Measurements from ENCODE around the gene ANXA2. TPM values are rescaled to one million over a fixed set of nuclear protein-coding genes. Genes with fewer than 3 reads are reported as not detected.

The ANXA2 gene
- polyA plus RNA-seq, 1 donor = 650 TPM

- H3K4me3 ChIP-seq (ENCODE audit: low read length) = no peak overlapping the region
- no peaks in the 10 kb centered on the region for H3K9me3 ChIP-seq (ENCODE audit: control insufficient read depth, low read depth, low read length)
- H3K36me3 ChIP-seq (ENCODE audit: control insufficient read depth, insufficient read depth, low read length) = peaks cover 20% of the 10 kb centered on the region
- H3K27ac ChIP-seq (ENCODE audit: low read length) = peak overlapping the region; percentile 93
- no peaks in the 10 kb centered on the region for H3K27me3 ChIP-seq (ENCODE audit: control insufficient read depth, insufficient read depth, low read length)
- WGBS (ENCODE audit: insufficient coverage, low lambda C conversion rate) = no CpG with 5 or more reads among the region's 4 CpGs
- peak; percentile 42 to 82 for DNase-seq
- H3K4me1 ChIP-seq (ENCODE audit: control insufficient read depth, insufficient read depth, low read length) = peaks cover 76% of the 10 kb centered on the region
Measured at GRCh38 chr15:60391722-60392315, 6.0 kb downstream of the ANXA2 start.

- Histone ChIP-seq H3K36me3 (ENCODE audit: control insufficient read depth, insufficient read depth, low read length) (peaks cover 17% of the 10 kb centered on the region), H3K4me3 (ENCODE audit: low read length) (no peak overlapping the region), H3K9me3 (ENCODE audit: control insufficient read depth, low read depth, low read length) (no peaks in the 10 kb centered on the region), H3K27ac (ENCODE audit: low read length) (peak overlapping the region; percentile 93), H3K27me3 (ENCODE audit: control insufficient read depth, insufficient read depth, low read length) (no peaks in the 10 kb centered on the region), H3K4me1 (ENCODE audit: control insufficient read depth, insufficient read depth, low read length) (peaks cover 69% of the 10 kb centered on the region)
- DNase-seq = peak; percentile 86 to 96
- WGBS (ENCODE audit: insufficient coverage, low lambda C conversion rate) = no CpG with 5 or more reads among the region's 6 CpGs
Measured at GRCh38 chr15:60390871-60391501, 6.8 kb downstream of the ANXA2 start.

- H3K9me3 ChIP-seq (ENCODE audit: control insufficient read depth, low read depth, low read length) = no peaks in the 10 kb centered on the region
- no peak for DNase-seq
- H3K27ac ChIP-seq (ENCODE audit: low read length) = peak overlapping the region; percentile 93
- peaks cover 12% of the 10 kb centered on the region for H3K36me3 ChIP-seq (ENCODE audit: control insufficient read depth, insufficient read depth, low read length)
- WGBS (ENCODE audit: insufficient coverage, low lambda C conversion rate) = 89% methylated on average over 3 of the region's 6 CpGs
- no peak overlapping the region for H3K4me3 ChIP-seq (ENCODE audit: low read length)
- H3K4me1 ChIP-seq (ENCODE audit: control insufficient read depth, insufficient read depth, low read length) = peaks cover 61% of the 10 kb centered on the region
- no peaks in the 10 kb centered on the region for H3K27me3 ChIP-seq (ENCODE audit: control insufficient read depth, insufficient read depth, low read length)
Measured at GRCh38 chr15:60390231-60390630, 7.6 kb downstream of the ANXA2 start.

- H3K27ac ChIP-seq (ENCODE audit: low read length) = peak overlapping the region; percentile 93
- 0% methylated on average over 1 of the region's 8 CpGs for WGBS (ENCODE audit: insufficient coverage, low lambda C conversion rate)
- H3K4me3 ChIP-seq (ENCODE audit: low read length) = no peak overlapping the region
- H3K4me1 ChIP-seq (ENCODE audit: control insufficient read depth, insufficient read depth, low read length) = peaks cover 54% of the 10 kb centered on the region
- H3K9me3 ChIP-seq (ENCODE audit: control insufficient read depth, low read depth, low read length) = no peaks in the 10 kb centered on the region
- no peaks in the 10 kb centered on the region for H3K27me3 ChIP-seq (ENCODE audit: control insufficient read depth, insufficient read depth, low read length)
- DNase-seq = peak in 1 of 2 donors; percentile 66
- peaks cover 9% of the 10 kb centered on the region for H3K36me3 ChIP-seq (ENCODE audit: control insufficient read depth, insufficient read depth, low read length)
Measured at GRCh38 chr15:60389261-60390077, 8.3 kb downstream of the ANXA2 start.

GRCh38 chr15:60387321-60387720, 10.5 kb downstream of the ANXA2 start:
- Histone ChIP-seq H3K4me1 (ENCODE audit: control insufficient read depth, insufficient read depth, low read length) (peaks cover 33% of the 10 kb centered on the region), H3K9me3 (ENCODE audit: control insufficient read depth, low read depth, low read length) (no peaks in the 10 kb centered on the region), H3K36me3 (ENCODE audit: control insufficient read depth, insufficient read depth, low read length) (peaks cover 29% of the 10 kb centered on the region), H3K4me3 (ENCODE audit: low read length) (no peak overlapping the region), H3K27me3 (ENCODE audit: control insufficient read depth, insufficient read depth, low read length) (no peaks in the 10 kb centered on the region), H3K27ac (ENCODE audit: low read length) (no peak overlapping the region)
- no CpG with 5 or more reads among the region's 1 CpG for WGBS (ENCODE audit: insufficient coverage, low lambda C conversion rate)
- DNase-seq = no peak

GRCh38 chr15:60386615-60387014, 11.2 kb downstream of the ANXA2 start:
- no peak overlapping the region for H3K27ac ChIP-seq (ENCODE audit: low read length)
- H3K27me3 ChIP-seq (ENCODE audit: control insufficient read depth, insufficient read depth, low read length) = no peaks in the 10 kb centered on the region
- no peak for DNase-seq
- WGBS (ENCODE audit: insufficient coverage, low lambda C conversion rate) = 89% methylated on average over 3 of the region's 4 CpGs
- no peak overlapping the region for H3K4me3 ChIP-seq (ENCODE audit: low read length)
- H3K9me3 ChIP-seq (ENCODE audit: control insufficient read depth, low read depth, low read length) = no peaks in the 10 kb centered on the region
- peaks cover 35% of the 10 kb centered on the region for H3K36me3 ChIP-seq (ENCODE audit: control insufficient read depth, insufficient read depth, low read length)
- peaks cover 30% of the 10 kb centered on the region for H3K4me1 ChIP-seq (ENCODE audit: control insufficient read depth, insufficient read depth, low read length)

GRCh38 chr15:60385620-60386552, 11.9 kb downstream of the ANXA2 start:
- Histone ChIP-seq H3K27me3 (ENCODE audit: control insufficient read depth, insufficient read depth, low read length) (no peaks in the 10 kb centered on the region), H3K36me3 (ENCODE audit: control insufficient read depth, insufficient read depth, low read length) (peaks cover 43% of the 10 kb centered on the region), H3K4me3 (ENCODE audit: low read length) (no peak overlapping the region), H3K27ac (ENCODE audit: low read length) (no peak overlapping the region), H3K9me3 (ENCODE audit: control insufficient read depth, low read depth, low read length) (no peaks in the 10 kb centered on the region), H3K4me1 (ENCODE audit: control insufficient read depth, insufficient read depth, low read length) (peaks cover 23% of the 10 kb centered on the region)
- no peak for DNase-seq
- WGBS (ENCODE audit: insufficient coverage, low lambda C conversion rate) = 100% methylated on average over 2 of the region's 7 CpGs

- H3K4me1 ChIP-seq (ENCODE audit: control insufficient read depth, insufficient read depth, low read length) = peaks cover 20% of the 10 kb centered on the region
- no CpG with 5 or more reads among the region's 3 CpGs for WGBS (ENCODE audit: insufficient coverage, low lambda C conversion rate)
Measured at GRCh38 chr15:60384526-60385126, 13.2 kb downstream of the ANXA2 start.

GRCh38 chr15:60384053-60384452, 13.7 kb downstream of the ANXA2 start:
- 100% methylated on average over 2 of the region's 3 CpGs for WGBS (ENCODE audit: insufficient coverage, low lambda C conversion rate)
- Histone ChIP-seq H3K4me3 (ENCODE audit: low read length) (no peak overlapping the region), H3K9me3 (ENCODE audit: control insufficient read depth, low read depth, low read length) (no peaks in the 10 kb centered on the region), H3K4me1 (ENCODE audit: control insufficient read depth, insufficient read depth, low read length) (peaks cover 20% of the 10 kb centered on the region), H3K36me3 (ENCODE audit: control insufficient read depth, insufficient read depth, low read length) (peaks cover 44% of the 10 kb centered on the region), H3K27ac (ENCODE audit: low read length) (no peak overlapping the region), H3K27me3 (ENCODE audit: control insufficient read depth, insufficient read depth, low read length) (no peaks in the 10 kb centered on the region)
- no peak for DNase-seq

More at GRCh38 chr15:60384526-60385126, 13.2 kb downstream of the ANXA2 start:
- no peaks in the 10 kb centered on the region for H3K9me3 ChIP-seq (ENCODE audit: control insufficient read depth, low read depth, low read length)
- peaks cover 46% of the 10 kb centered on the region for H3K36me3 ChIP-seq (ENCODE audit: control insufficient read depth, insufficient read depth, low read length)
- no peaks in the 10 kb centered on the region for H3K27me3 ChIP-seq (ENCODE audit: control insufficient read depth, insufficient read depth, low read length)
- H3K27ac ChIP-seq (ENCODE audit: low read length) = no peak overlapping the region
- H3K4me3 ChIP-seq (ENCODE audit: low read length) = no peak overlapping the region
- DNase-seq = no peak

Data from large intestine (tissue), 3 donors.